Tibial artery (tissue), 4 donors: ENCODE measurements around the gene FBXL7.

Experiments used
- DNase-seq, 2 donors: peaks; one replicate each; pipeline ENCODE4 v3.0.0-alpha.2; 2019
- H3K27ac ChIP-seq, 2 donors: fragments of 200-600 bp; sonication (generic) in 1 of 2; 1 replicate in 1 of 2; 2 replicates in 1 of 2; pipeline ENCODE4 v1.5.1; 2018 to 2019; ENCODE audit warnings: mild to moderate bottlenecking in 1 of 2
- H3K27me3 ChIP-seq, 2 donors: fragments of 200-600 bp; sonication (generic) in 1 of 2; one replicate each; pipeline versions ENCODE4 v1.5.1 to v1.6.0; 2016 to 2019
- H3K36me3 ChIP-seq, 3 donors: fragments of 200-600 bp; sonication (generic) in 2 of 3; one replicate each; pipeline ENCODE4 v1.5.1; 2016 to 2019; ENCODE audit warnings: mild to moderate bottlenecking in 2 of 3
- H3K4me1 ChIP-seq, 4 donors: fragments of 200-600 bp; sonication (generic) in 2 of 4; 1 replicate in 3 of 4; 2 replicates in 1 of 4; pipeline ENCODE4 v1.5.1; 2016 to 2019
- H3K4me3 ChIP-seq, 2 donors: fragments of 200-600 bp; sonication (generic) in 1 of 2; 1 replicate in 1 of 2; 2 replicates in 1 of 2; pipeline ENCODE4 v1.5.1; 2018 to 2019; ENCODE audit warnings: mild to moderate bottlenecking in 2 of 2
- H3K9me3 ChIP-seq, 3 donors: fragments of 200-600 bp; sonication (generic) in 1 of 3; one replicate each; pipeline ENCODE4 v1.5.1; 2016 to 2019
- intact Hi-C: fragments of 100-400 bp; cut with DNase I; formaldehyde crosslinking; loops from one replicate; pipeline ENCODE4 v1.15.0; 2023; ENCODE audit warnings: low total_unique reads
- TF ChIP-seq, protein P1 (sequence below), 2 experiments: fragments of 200-600 bp in 1 of 2; fragments of 450-650 bp in 1 of 2; IDR thresholded peaks; one replicate each; pipeline ENCODE4 v1.5.1; 2017 to 2019; ENCODE audit warnings: antibody characterized with exemption in 2 of 2, mild to moderate bottlenecking in 1 of 2, moderate library complexity in 1 of 2

Gene FBXL7

DNA sequence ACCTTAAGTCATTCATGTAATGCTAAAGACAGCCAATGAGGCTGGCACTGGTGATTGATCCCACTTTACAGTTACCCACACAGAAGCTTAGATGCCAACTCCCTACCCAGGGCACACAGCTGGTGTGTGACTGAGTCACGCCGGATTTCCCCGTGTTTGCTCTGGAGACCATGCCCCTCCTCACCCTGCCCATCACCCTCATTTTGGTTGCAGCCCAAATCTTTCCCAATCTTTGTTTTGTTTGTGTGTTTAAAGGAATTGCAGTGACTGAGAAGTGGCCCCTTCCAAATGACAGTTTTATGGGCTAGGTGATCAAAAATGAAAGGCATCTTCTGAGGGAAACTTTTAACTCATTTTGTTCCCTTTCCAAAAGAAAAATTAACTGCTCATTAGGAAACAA lies 10.9 kb downstream of the FBXL7 start:
- Histone ChIP-seq H3K27me3 (no peaks in the 10 kb centered on the region), H3K27ac (peak overlapping the region in 1 of 2 donors; percentile 23), H3K36me3 (no peaks in the 10 kb centered on the region), H3K4me3 (no peak overlapping the region), H3K9me3 (no peaks in the 10 kb centered on the region), H3K4me1 (peaks cover 0 to 52% (median 19%) of the 10 kb centered on the region in 4 donors)
- intact Hi-C loops, result no loop called here
- TF ChIP-seq, protein P1, sequence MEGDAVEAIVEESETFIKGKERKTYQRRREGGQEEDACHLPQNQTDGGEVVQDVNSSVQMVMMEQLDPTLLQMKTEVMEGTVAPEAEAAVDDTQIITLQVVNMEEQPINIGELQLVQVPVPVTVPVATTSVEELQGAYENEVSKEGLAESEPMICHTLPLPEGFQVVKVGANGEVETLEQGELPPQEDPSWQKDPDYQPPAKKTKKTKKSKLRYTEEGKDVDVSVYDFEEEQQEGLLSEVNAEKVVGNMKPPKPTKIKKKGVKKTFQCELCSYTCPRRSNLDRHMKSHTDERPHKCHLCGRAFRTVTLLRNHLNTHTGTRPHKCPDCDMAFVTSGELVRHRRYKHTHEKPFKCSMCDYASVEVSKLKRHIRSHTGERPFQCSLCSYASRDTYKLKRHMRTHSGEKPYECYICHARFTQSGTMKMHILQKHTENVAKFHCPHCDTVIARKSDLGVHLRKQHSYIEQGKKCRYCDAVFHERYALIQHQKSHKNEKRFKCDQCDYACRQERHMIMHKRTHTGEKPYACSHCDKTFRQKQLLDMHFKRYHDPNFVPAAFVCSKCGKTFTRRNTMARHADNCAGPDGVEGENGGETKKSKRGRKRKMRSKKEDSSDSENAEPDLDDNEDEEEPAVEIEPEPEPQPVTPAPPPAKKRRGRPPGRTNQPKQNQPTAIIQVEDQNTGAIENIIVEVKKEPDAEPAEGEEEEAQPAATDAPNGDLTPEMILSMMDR (IDR thresholded peaks at IDR 0.05), result no peak
- DNase-seq, result peak in 1 of 2 donors; percentile 29

DNA sequence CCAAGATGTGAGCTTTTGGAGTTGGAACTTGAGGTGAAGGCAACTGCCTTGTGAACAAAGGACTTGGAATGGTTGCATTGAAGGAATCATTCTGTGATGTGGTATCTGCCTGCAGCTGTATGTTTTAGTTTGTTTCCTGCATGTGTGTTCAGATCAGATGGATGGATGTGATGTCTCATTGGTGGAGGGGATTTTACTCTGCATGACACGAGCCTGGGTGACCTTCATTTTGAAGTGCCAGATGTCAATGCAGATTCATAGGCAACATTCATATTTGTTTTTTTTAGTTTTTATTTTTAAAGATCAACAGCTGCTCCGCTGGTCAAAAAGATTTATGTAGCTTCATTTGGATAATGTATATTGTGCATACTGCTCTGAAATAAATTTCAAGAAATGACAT lies 13.5 kb downstream of the FBXL7 start:
- peaks cover 0 to 55% (median 19%) of the 10 kb centered on the region in 4 donors for H3K4me1 ChIP-seq
- intact Hi-C loops, result no loop called here
- no peaks in the 10 kb centered on the region for H3K36me3 ChIP-seq
- H3K27ac ChIP-seq, result no peak overlapping the region
- H3K4me3 ChIP-seq, result no peak overlapping the region
- TF ChIP-seq, protein P1 (IDR thresholded peaks at IDR 0.05), result no peak
- no peaks in the 10 kb centered on the region for H3K9me3 ChIP-seq
- H3K27me3 ChIP-seq, result no peaks in the 10 kb centered on the region
- DNase-seq, result no peak

DNA sequence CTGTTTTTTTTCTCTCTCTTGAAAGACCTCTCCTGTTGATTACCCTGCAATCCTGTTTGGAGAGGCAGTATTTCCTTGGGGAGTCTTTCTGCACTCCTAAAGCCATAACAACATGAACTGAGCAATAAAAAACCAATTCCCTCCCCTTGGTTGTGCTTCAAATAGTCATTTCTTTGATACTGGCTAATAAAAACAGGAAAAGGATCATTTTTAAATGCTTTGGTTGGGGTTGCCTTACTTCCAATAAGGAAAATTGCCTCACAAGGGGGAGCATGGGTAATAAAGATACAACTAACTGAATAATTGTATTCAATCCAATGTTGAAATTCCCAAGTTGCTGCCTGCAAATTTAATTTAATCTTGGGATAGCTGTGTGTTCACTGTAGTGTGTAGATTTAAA lies 13.9 kb downstream of the FBXL7 start:
- TF ChIP-seq, protein P1 (IDR thresholded peaks at IDR 0.05), result no peak
- Histone ChIP-seq H3K9me3 (no peaks in the 10 kb centered on the region), H3K27ac (no peak overlapping the region), H3K4me3 (no peak overlapping the region), H3K4me1 (peaks cover 0 to 52% (median 19%) of the 10 kb centered on the region in 4 donors), H3K27me3 (no peaks in the 10 kb centered on the region), H3K36me3 (no peaks in the 10 kb centered on the region)
- intact Hi-C loops, result no loop called here
- no peak for DNase-seq

DNA sequence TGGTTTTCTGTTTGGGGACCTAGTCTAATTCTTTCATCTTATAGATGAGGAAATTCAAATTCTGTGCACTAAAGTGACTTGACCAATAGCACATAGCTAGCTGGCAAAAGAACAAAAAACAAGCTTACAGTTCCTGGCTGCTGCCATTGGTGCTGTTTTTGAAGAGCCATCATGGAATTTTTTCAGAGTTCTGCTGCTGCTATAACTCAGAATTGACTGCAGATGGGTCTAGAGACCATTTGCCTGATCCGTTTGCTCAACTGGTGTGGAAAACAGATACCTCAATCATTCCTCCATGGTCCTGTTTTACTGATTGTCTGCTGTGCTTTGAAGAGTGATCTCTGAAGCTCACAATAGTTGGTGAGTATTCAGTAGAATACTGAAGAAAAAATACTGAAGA lies 15.2 kb downstream of the FBXL7 start:
- H3K36me3 ChIP-seq, result no peaks in the 10 kb centered on the region
- H3K4me3 ChIP-seq, result no peak overlapping the region
- DNase-seq, result no peak
- no peaks in the 10 kb centered on the region for H3K27me3 ChIP-seq
- TF ChIP-seq, protein P1 (IDR thresholded peaks at IDR 0.05), result no peak
- peaks cover 0 to 39% (median 13%) of the 10 kb centered on the region in 4 donors for H3K4me1 ChIP-seq
- H3K27ac ChIP-seq, result no peak overlapping the region
- no peaks in the 10 kb centered on the region for H3K9me3 ChIP-seq
- intact Hi-C loops, result no loop called here

DNA sequence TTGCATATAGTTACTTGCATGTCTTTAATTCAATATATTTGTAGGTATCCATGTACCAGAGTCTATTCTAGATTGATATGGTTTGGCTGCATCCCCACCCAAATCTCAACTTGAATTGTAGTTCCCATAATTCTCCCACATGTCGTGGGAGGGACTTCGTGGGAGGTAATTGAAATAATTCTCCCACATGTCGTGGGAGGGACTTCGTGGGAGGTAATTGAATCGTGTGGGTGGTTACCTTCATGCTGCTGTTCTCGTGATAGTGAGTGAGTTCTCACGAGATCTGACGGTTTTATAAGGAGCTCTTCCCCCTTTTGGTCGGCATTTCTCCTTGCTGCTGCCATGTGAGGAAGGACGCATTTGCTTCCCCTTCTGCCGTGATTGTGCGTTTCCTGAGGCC lies 16.5 kb downstream of the FBXL7 start:
- no peak overlapping the region for H3K27ac ChIP-seq
- DNase-seq, result no peak
- TF ChIP-seq, protein P1 (IDR thresholded peaks at IDR 0.05), result no peak
- no peaks in the 10 kb centered on the region for H3K9me3 ChIP-seq
- intact Hi-C loops, result no loop called here
- no peaks in the 10 kb centered on the region for H3K36me3 ChIP-seq
- H3K4me3 ChIP-seq, result no peak overlapping the region
- peaks cover 0 to 31% (median 7%) of the 10 kb centered on the region in 4 donors for H3K4me1 ChIP-seq
- H3K27me3 ChIP-seq, result no peaks in the 10 kb centered on the region

DNA sequence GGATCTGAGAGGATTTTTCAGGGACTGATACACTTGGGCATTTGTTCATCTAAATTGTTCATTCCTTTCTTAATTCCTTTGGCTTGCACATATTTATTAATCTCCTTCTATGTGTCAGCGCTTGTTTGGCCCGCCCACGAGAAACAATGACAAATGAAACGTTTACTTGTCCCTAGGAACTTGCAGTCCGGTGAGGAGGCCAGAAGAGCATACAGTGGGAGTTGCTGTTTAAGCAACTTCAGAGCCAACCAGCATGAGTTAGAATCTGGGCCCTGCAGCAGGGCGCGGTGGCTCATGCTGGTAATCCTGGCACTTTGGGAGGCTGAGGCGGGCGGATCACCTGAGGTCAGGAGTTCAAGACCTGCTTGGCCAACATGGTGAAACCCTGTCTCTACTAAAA lies 18.8 kb downstream of the FBXL7 start:
- TF ChIP-seq, protein P1 (IDR thresholded peaks at IDR 0.05), result no peak
- no peaks in the 10 kb centered on the region for H3K27me3 ChIP-seq
- intact Hi-C loops, result no loop called here
- no peak for DNase-seq
- H3K36me3 ChIP-seq, result no peaks in the 10 kb centered on the region
- H3K4me1 ChIP-seq, result peaks cover 0 to 35% (median 5%) of the 10 kb centered on the region in 4 donors
- no peaks in the 10 kb centered on the region for H3K9me3 ChIP-seq
- no peak overlapping the region for H3K27ac ChIP-seq
- no peak overlapping the region for H3K4me3 ChIP-seq
